G401.6 (cell line): Measurements from ENCODE around the gene GPT2.
"Not testable (repeated sequence)": the region's sequence is repeated elsewhere in the genome, so short reads cannot be mapped to it uniquely, and the experiment has no call there.

Experiments
- FAIRE-seq: peaks from 2 replicates; lab custom pipeline; 2012; peaks lifted over from hg19 to GRCh38; lab: Jason Lieb, UNC

The GPT2 gene

GRCh38 chr16:46866286-46866685 is 17.9 kb upstream of the GPT2 start:
- FAIRE-seq = no peak

- not testable (repeated sequence) for FAIRE-seq
Observed at GRCh38 chr16:46867486-46867885, 16.7 kb upstream of the GPT2 start.

GRCh38 chr16:46868891-46869290 is 15.3 kb upstream of the GPT2 start:
- not testable (repeated sequence) for FAIRE-seq

- FAIRE-seq = no peak
Observed at GRCh38 chr16:46871597-46871996, 12.6 kb upstream of the GPT2 start.

GRCh38 chr16:46873201-46873600 is 11.0 kb upstream of the GPT2 start:
- no peak for FAIRE-seq

- FAIRE-seq = no peak
Observed at GRCh38 chr16:46875243-46875642, 8.9 kb upstream of the GPT2 start.

- FAIRE-seq = no peak
Observed at GRCh38 chr16:46882304-46882939, 1.7 kb upstream of the GPT2 start.

- FAIRE-seq = no peak
Observed at GRCh38 chr16:46882940-46883307, 1.2 kb upstream of the GPT2 start.

GRCh38 chr16:46883353-46883689 is 841 bp upstream of the GPT2 start:
- FAIRE-seq = no peak

GRCh38 chr16:46884513-46885293 is 541 bp downstream of the GPT2 start:
- FAIRE-seq = no peak

GRCh38 chr16:46885960-46886763 is 2.0 kb downstream of the GPT2 start:
- FAIRE-seq = no peak

GRCh38 chr16:46886764-46887523 is 2.8 kb downstream of the GPT2 start:
- FAIRE-seq = no peak

GRCh38 chr16:46887524-46887854 is 3.3 kb downstream of the GPT2 start:
- FAIRE-seq = no peak

- FAIRE-seq = no peak
Observed at GRCh38 chr16:46889245-46889941, 5.2 kb downstream of the GPT2 start.

GRCh38 chr16:46889942-46890300 is 5.8 kb downstream of the GPT2 start:
- no peak for FAIRE-seq

- no peak for FAIRE-seq
Observed at GRCh38 chr16:46891910-46892309, 7.7 kb downstream of the GPT2 start.

GRCh38 chr16:46894036-46894672 is 10.0 kb downstream of the GPT2 start:
- no peak for FAIRE-seq

GRCh38 chr16:46895399-46896313 is 11.5 kb downstream of the GPT2 start:
- no peak for FAIRE-seq

- no peak for FAIRE-seq
Observed at GRCh38 chr16:46896314-46896968, 12.3 kb downstream of the GPT2 start.

- no peak for FAIRE-seq
Observed at GRCh38 chr16:46897471-46897870, 13.3 kb downstream of the GPT2 start.
